DOHH2 (cell line): ENCODE results near the gene LRRN2.

Experiments used
- H3F3A ChIP-seq: fragments of 200-600 bp; sonication (generic), shearing (Covaris generic); 2 replicates; pipeline ENCODE4 v1.6.0; 2016; ENCODE audit warnings: antibody characterized with exemption, mild to moderate bottlenecking; ENCODE audit not compliant: control insufficient read depth, insufficient read depth
- H3K27ac ChIP-seq: fragments of 200-600 bp; sonication (generic); 2 replicates; pipeline ENCODE4 v1.5.1; 2014; ENCODE audit warnings: low read depth, mild to moderate bottlenecking, low read length, moderate library complexity
- H3K27me3 ChIP-seq: fragments of 200-600 bp; sonication (generic); 2 replicates; pipeline ENCODE4 v1.6.1; 2014; ENCODE audit warnings: mild to moderate bottlenecking, low read length, mixed read lengths; ENCODE audit not compliant: control insufficient read depth
- H3K36me3 ChIP-seq: fragments of 200-600 bp; sonication (generic); 2 replicates; pipeline ENCODE4 v1.6.1; 2014; ENCODE audit warnings: mild to moderate bottlenecking, low read length, moderate library complexity, mixed read lengths; ENCODE audit not compliant: control insufficient read depth
- H3K4me1 ChIP-seq: fragments of 200-600 bp; sonication (generic); 2 replicates; pipeline ENCODE4 v1.6.1; 2014; ENCODE audit warnings: mild to moderate bottlenecking, low read length, mixed read lengths; ENCODE audit not compliant: control insufficient read depth
- H3K4me2 ChIP-seq: fragments of 200-600 bp; sonication (generic); 2 replicates; pipeline ENCODE4 v1.6.0; 2014; ENCODE audit warnings: mild to moderate bottlenecking, low read length, moderate library complexity
- H3K4me3 ChIP-seq: fragments of 200-600 bp; sonication (generic); 2 replicates; pipeline ENCODE4 v1.5.1; 2014; ENCODE audit warnings: mild to moderate bottlenecking, low read length, mixed read lengths
- H3K79me2 ChIP-seq: fragments of 200-600 bp; sonication (generic); 2 replicates; pipeline ENCODE4 v1.6.1; 2014; ENCODE audit warnings: mild to moderate bottlenecking, low read length, mixed read lengths; ENCODE audit not compliant: control insufficient read depth
- H3K9me2 ChIP-seq: fragments of 200-600 bp; sonication (generic); replicated peaks from 2 replicates; pipeline ENCODE4 v1.6.1; 2014; ENCODE audit warnings: mild to moderate bottlenecking, low read length, mixed read lengths; ENCODE audit not compliant: control insufficient read depth
- H3K9me3 ChIP-seq: fragments of 200-600 bp; sonication (generic); 2 replicates; pipeline ENCODE4 v1.6.1; 2014; ENCODE audit warnings: antibody characterized with exemption, low read length, mixed read lengths; ENCODE audit not compliant: control insufficient read depth, insufficient read depth
- H4K20me1 ChIP-seq: fragments of 200-600 bp; sonication (generic); 2 replicates; pipeline ENCODE4 v1.6.0; 2014; ENCODE audit warnings: low read depth, mild to moderate bottlenecking, antibody characterized with exemption, low read length, moderate library complexity; ENCODE audit not compliant: control insufficient read depth, insufficient read depth
- EZH2phosphoT487 ChIP-seq: fragments of 200-600 bp; sonication (generic); IDR thresholded peaks from 2 replicates; pipeline ENCODE4 v1.6.1; 2017; ENCODE audit warnings: borderline replicate concordance, mild to moderate bottlenecking, antibody characterized with exemption, low read length, moderate library complexity, mixed read lengths
- TF ChIP-seq, protein P1 (sequence below): fragments of 200-600 bp; sonication (generic); IDR thresholded peaks from one replicate; pipeline ENCODE4 v1.5.1; 2014; ENCODE audit warnings: antibody characterized with exemption, mild to moderate bottlenecking, low read depth, low read length; ENCODE audit not compliant: poor library complexity, severe bottlenecking

Gene LRRN2

GRCh38 chr1:204696606-204697005 lies 11.1 kb upstream of the LRRN2 start:
- Histone ChIP-seq H3K9me2 (no peaks in the 10 kb centered on the region), H3K36me3 (no peaks in the 10 kb centered on the region), H3K4me2 (no peak overlapping the region), H3F3A (no peaks in the 10 kb centered on the region), H3K27me3 (peaks cover 4% of the 10 kb centered on the region), H3K4me3 (no peak overlapping the region), H4K20me1 (no peaks in the 10 kb centered on the region), H3K27ac (no peak overlapping the region), H3K79me2 (no peaks in the 10 kb centered on the region), H3K4me1 (0 out of 2 replicates have a peak, but pooled peaks cover under 1% of the 10 kb centered on the region), H3K9me3 (no peaks in the 10 kb centered on the region)
- TF ChIP-seq EZH2phosphoT487 = no peak
- TF ChIP-seq, protein P1, sequence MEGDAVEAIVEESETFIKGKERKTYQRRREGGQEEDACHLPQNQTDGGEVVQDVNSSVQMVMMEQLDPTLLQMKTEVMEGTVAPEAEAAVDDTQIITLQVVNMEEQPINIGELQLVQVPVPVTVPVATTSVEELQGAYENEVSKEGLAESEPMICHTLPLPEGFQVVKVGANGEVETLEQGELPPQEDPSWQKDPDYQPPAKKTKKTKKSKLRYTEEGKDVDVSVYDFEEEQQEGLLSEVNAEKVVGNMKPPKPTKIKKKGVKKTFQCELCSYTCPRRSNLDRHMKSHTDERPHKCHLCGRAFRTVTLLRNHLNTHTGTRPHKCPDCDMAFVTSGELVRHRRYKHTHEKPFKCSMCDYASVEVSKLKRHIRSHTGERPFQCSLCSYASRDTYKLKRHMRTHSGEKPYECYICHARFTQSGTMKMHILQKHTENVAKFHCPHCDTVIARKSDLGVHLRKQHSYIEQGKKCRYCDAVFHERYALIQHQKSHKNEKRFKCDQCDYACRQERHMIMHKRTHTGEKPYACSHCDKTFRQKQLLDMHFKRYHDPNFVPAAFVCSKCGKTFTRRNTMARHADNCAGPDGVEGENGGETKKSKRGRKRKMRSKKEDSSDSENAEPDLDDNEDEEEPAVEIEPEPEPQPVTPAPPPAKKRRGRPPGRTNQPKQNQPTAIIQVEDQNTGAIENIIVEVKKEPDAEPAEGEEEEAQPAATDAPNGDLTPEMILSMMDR = no peak

DNA sequence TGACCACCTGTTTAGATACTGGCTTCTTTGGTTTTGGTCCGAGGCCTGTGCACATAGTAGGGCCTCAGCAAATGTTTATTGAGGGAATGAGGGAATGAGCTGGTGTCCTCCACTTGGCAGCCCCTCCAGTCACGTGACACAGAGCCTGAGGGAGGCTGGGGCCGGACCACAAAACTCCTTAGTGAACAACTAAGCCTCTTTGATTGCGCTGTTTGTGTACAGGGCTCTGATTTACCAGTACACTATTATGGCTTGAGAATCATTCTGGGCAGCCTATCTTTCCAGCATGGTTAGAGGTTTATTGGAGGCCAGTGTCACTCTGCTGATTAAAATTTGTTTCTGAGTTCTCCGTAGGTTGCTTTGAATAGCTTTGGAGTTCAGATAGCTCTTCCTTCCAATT lies 10.2 kb upstream of the LRRN2 start:
- Histone ChIP-seq H3K4me2 (no peak overlapping the region), H3K4me3 (no peak overlapping the region), H3K27me3 (peaks cover 4% of the 10 kb centered on the region), H3K4me1 (0 out of 2 replicates have a peak, but pooled peaks cover 3% of the 10 kb centered on the region), H3K36me3 (no peaks in the 10 kb centered on the region), H3K27ac (no peak overlapping the region), H3K9me2 (no peaks in the 10 kb centered on the region), H4K20me1 (no peaks in the 10 kb centered on the region), H3K79me2 (no peaks in the 10 kb centered on the region), H3K9me3 (no peaks in the 10 kb centered on the region), H3F3A (no peaks in the 10 kb centered on the region)
- no peak for TF ChIP-seq EZH2phosphoT487
- TF ChIP-seq, protein P1 = no peak

DNA sequence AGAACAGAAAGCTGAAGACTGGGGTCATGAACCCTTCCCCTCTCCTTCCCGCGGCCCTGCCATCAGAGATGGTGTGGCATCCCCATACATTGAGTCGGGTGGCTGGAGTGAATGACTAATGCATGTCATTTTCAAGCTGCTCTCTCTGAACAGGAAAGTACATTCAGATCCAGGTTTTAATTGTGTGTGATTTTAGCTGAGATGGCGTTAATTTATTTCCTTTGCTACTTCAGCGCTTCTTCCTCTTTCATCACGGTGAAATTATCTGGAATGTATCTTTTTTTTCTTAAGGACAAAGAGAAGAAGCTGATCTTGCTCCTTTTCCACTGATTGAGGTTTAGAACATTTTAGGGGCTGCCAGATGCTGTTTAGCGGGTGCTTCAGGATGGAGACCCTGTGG lies 8.6 kb upstream of the LRRN2 start:
- Histone ChIP-seq H3K27ac (no peak overlapping the region), H3K9me3 (no peaks in the 10 kb centered on the region), H3K4me1 (0 out of 2 replicates have a peak, but pooled peaks cover 3% of the 10 kb centered on the region), H3K4me2 (no peak overlapping the region), H3K9me2 (no peaks in the 10 kb centered on the region), H3F3A (no peaks in the 10 kb centered on the region), H3K27me3 (peaks cover 8% of the 10 kb centered on the region), H3K36me3 (no peaks in the 10 kb centered on the region), H4K20me1 (no peaks in the 10 kb centered on the region), H3K4me3 (no peak overlapping the region), H3K79me2 (no peaks in the 10 kb centered on the region)
- TF ChIP-seq EZH2phosphoT487 = no peak
- TF ChIP-seq, protein P1 = no peak
